Aorta (tissue), 5 donors: ENCODE results near the gene ERC2. TPM values are rescaled to one million over a fixed set of nuclear protein-coding genes. Genes with fewer than 3 reads are reported as not detected.

Source experiments
- ATAC-seq: fragments of 200-7000 bp; cut with Tn5 transposase; one replicate; pipeline ENCODE4 v1.9.1; 2022; ENCODE audit warnings: moderate library complexity; ENCODE audit not compliant: low FRiP score
- DNase-seq, 2 donors: peaks; one replicate each; pipeline ENCODE4 v3.0.0-alpha.2; 2020
- H3K27ac ChIP-seq, 2 donors: one replicate each; pipeline ENCODE4 v1.5.1; 2013; ENCODE audit warnings: low read length in 2 of 2, mild to moderate bottlenecking in 2 of 2, moderate library complexity in 2 of 2, control low read depth in 1 of 2, inconsistent platforms in 1 of 2, low read depth in 1 of 2
- H3K27me3 ChIP-seq, 2 donors: one replicate each; pipeline ENCODE4 v1.6.1; 2013; ENCODE audit warnings: control low read depth in 1 of 2, low read length in 1 of 2, mild to moderate bottlenecking in 1 of 2, moderate library complexity in 1 of 2; ENCODE audit not compliant: insufficient read depth in 2 of 2, control insufficient read depth in 1 of 2
- H3K36me3 ChIP-seq, 2 donors: one replicate each; pipeline ENCODE4 v1.6.1; 2013; ENCODE audit warnings: control low read depth in 1 of 2, low read length in 1 of 2, mild to moderate bottlenecking in 1 of 2; ENCODE audit not compliant: insufficient read depth in 2 of 2, control insufficient read depth in 1 of 2
- H3K4me1 ChIP-seq, 2 donors: one replicate each; pipeline ENCODE4 v1.6.1; 2013; ENCODE audit warnings: low read length in 2 of 2, control low read depth in 1 of 2, mild to moderate bottlenecking in 1 of 2, moderate library complexity in 1 of 2; ENCODE audit not compliant: insufficient read depth in 2 of 2, control insufficient read depth in 1 of 2
- H3K4me3 ChIP-seq, 2 donors: one replicate each; pipeline ENCODE4 v1.5.1; 2013; ENCODE audit warnings: low read length in 2 of 2, control low read depth in 1 of 2, mild to moderate bottlenecking in 1 of 2
- H3K9me3 ChIP-seq: one replicate; pipeline ENCODE4 v1.6.1; 2013; ENCODE audit warnings: mild to moderate bottlenecking, low read length; ENCODE audit not compliant: control insufficient read depth
- WGBS, 2 donors: extraction: QIAGEN DNeasy Blood & Tissue Kit; methylation state at CpG; one replicate each; pipeline ENCODE4 v1.1.7; 2013; 5-methylcytosine and 5-hydroxymethylcytosine counted together
- intact Hi-C, 2 donors: fragments of 100-400 bp; cut with DNase I; formaldehyde crosslinking; loops; one replicate each; pipeline versions ENCODE4 v1.14.2 to v1.15.0; 2022
- polyA plus RNA-seq, 2 donors: library from polyadenylated mRNA; stranded (reverse); fragments of 200-250 nt; gene quantifications; one replicate each; pipeline ENCODE4 v1.2.3, GENCODE V29; 2013
- total RNA-seq, 2 donors: library from RNA; stranded (reverse); fragmentation: NEBNext Ultra II Directional; extraction: Animal tissue kit (Norgen Biotek cat#: 25700); gene quantifications; one replicate each; pipeline ENCODE4 v1.2.1, GENCODE V29; 2021
- donor health status: healthy with polysubstance abuse.
- donor health status: Bipolar disorder and iron deficiency.
- donor health status: DM: no; HTN: no; CAD: no.
- donor health status: DM: no; HTN: no; CAD: no.
- donor health status: DM: yes; HTN: yes; CAD: no.

ERC2 gene
- total and polyA plus RNA-seq, 4 donors = 0.27 to 0.55 TPM; not detected in 2

GRCh38 chr3:55483196-55484095 lies 984.8 kb downstream of the ERC2 start:
- Histone ChIP-seq H3K9me3 (no peaks in the 10 kb centered on the region), H3K4me1 (no peaks in the 10 kb centered on the region), H3K4me3 (no peak overlapping the region), H3K27me3 (peaks cover 0 to 1% of the 10 kb centered on the region in 2 donors), H3K27ac (no peak overlapping the region), H3K36me3 (no peaks in the 10 kb centered on the region)
- DNase-seq = no peak
- intact Hi-C loops = loop anchor here (2.0 to 10.0 kb wide), 4 partner anchors 263 to 1011 kb away; no protein-coding TSS in a partner anchor
- WGBS, 2 donors = 41 to 54% methylated on average over 40 of the region's 40 CpGs
- no peak for ATAC-seq

- WGBS, 2 donors = 5 to 8% methylated on average over 38 of the region's 38 CpGs
- DNase-seq (peak in 1 of 2 donors; percentile 71), ATAC-seq (peak; percentile 2)
- H3K9me3 ChIP-seq = no peaks in the 10 kb centered on the region
- H3K36me3 ChIP-seq = no peaks in the 10 kb centered on the region
- H3K27ac ChIP-seq = no peak overlapping the region
- no peak overlapping the region for H3K4me3 ChIP-seq
- intact Hi-C loops = loop anchor here in 1 of 2 donors (10.0 kb wide), 1 partner anchor 1012 kb away; no protein-coding TSS in a partner anchor
- no peaks in the 10 kb centered on the region for H3K4me1 ChIP-seq
- H3K27me3 ChIP-seq = peaks cover 0 to 1% of the 10 kb centered on the region in 2 donors
Measured at GRCh38 chr3:55482496-55483195, 985.6 kb downstream of the ERC2 start.

- DNase-seq (peak in 1 of 2 donors; percentile 69), ATAC-seq (peak; percentile 20)
- Histone ChIP-seq H3K36me3 (no peaks in the 10 kb centered on the region), H3K27me3 (peaks cover 0 to 1% of the 10 kb centered on the region in 2 donors), H3K4me1 (no peaks in the 10 kb centered on the region), H3K27ac (no peak overlapping the region), H3K4me3 (no peak overlapping the region), H3K9me3 (no peaks in the 10 kb centered on the region)
- 2 to 4% methylated on average over 37 of the region's 37 CpGs for WGBS, 2 donors
- intact Hi-C loops = loop anchor here in 1 of 2 donors (10.0 kb wide), 1 partner anchor 1013 kb away; no protein-coding TSS in a partner anchor
Measured at GRCh38 chr3:55481744-55482495, 986.3 kb downstream of the ERC2 start.

- intact Hi-C loops = loop anchor here in 1 of 2 donors (10.0 kb wide), 1 partner anchor 1014 kb away; no protein-coding TSS in a partner anchor
- Histone ChIP-seq H3K27ac (no peak overlapping the region), H3K9me3 (no peaks in the 10 kb centered on the region), H3K4me1 (no peaks in the 10 kb centered on the region), H3K27me3 (peaks cover 0 to 1% of the 10 kb centered on the region in 2 donors), H3K36me3 (no peaks in the 10 kb centered on the region), H3K4me3 (no peak overlapping the region)
- DNase-seq (no peak), ATAC-seq (no peak)
- 6 to 8% methylated on average over 38 to 42 of the region's 42 CpGs for WGBS, 2 donors
Measured at GRCh38 chr3:55480911-55481743, 987.1 kb downstream of the ERC2 start.

DNA sequence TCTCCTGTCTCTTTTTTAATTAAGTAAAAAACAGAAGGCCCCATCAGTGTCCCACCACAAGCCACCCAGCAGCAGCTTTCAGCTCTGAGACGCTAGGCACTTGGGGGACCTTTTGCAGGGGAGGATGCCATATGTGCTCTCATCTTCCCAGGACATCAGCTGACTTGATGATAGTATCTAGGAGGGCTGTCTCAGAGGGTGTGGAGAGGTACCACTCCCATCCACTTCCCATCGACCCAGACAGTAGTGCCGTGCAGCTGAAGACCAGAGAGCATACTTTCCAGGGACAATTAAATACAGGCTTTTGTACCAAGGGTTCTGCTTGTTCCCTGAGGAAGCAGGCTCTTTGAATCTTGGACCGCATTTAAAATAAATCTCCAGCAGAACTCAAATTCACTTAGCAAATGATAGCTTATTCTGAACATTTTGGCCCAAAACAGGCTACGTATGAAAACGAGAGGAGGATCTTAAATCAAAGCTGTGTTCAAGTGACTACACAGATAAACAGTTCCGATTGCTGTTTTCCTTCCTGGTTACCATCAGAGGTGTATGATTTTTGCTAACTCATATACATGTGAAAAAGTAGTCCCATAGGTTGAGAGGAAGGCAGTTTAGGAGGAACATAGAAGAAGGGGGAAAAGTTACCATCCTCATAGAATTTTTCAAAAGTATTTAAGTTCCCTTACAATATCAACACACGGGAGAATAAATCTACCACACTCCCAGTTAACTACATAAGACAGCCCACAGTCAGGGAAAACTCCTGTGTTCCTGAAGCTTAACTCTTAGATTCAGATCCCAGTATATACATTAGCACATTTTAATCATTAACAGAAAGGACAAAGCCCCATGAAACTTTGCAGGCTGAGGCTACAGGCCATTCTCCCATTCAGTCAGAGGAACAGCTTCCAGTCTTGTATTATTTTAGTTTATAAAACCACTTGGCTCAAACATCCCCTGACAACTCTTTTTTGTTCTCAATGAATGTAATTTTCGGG lies 990.7 kb downstream of the ERC2 start:
- intact Hi-C loops = no loop called here
- 89% methylated on average over 9 of the region's 9 CpGs for WGBS, 2 donors
- no peaks in the 10 kb centered on the region for H3K4me1 ChIP-seq
- no peaks in the 10 kb centered on the region for H3K9me3 ChIP-seq
- no peak overlapping the region for H3K4me3 ChIP-seq
- peaks cover 0 to 1% of the 10 kb centered on the region in 2 donors for H3K27me3 ChIP-seq
- ATAC-seq = no peak
- no peak for DNase-seq
- H3K36me3 ChIP-seq = no peaks in the 10 kb centered on the region
- no peak overlapping the region for H3K27ac ChIP-seq

DNA sequence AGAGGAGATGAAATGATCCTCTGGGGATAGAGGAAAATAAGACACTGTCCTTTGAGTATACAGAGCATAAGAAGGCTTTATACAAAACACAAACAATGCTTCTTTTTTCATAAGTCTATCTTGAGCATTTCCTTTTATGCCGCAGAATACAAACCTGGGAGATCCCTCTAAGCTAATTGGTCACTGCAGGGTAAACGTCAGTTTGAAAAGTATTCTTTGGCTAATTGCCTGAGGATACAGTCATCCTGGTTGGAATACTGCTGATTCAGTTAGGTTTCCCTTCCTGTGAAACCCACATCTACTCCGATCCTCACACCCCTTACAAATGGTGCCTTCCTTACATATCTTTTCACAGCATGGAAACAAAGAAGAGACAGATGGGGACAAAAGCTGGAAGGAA lies 991.8 kb downstream of the ERC2 start:
- Histone ChIP-seq H3K27ac (no peak overlapping the region), H3K9me3 (no peaks in the 10 kb centered on the region), H3K27me3 (peaks cover 0 to under 1% of the 10 kb centered on the region in 2 donors), H3K4me3 (no peak overlapping the region), H3K4me1 (no peaks in the 10 kb centered on the region), H3K36me3 (no peaks in the 10 kb centered on the region)
- DNase-seq (no peak), ATAC-seq (no peak)
- WGBS, 2 donors = 70 to 77% methylated on average over 3 of the region's 3 CpGs
- intact Hi-C loops = no loop called here

DNA sequence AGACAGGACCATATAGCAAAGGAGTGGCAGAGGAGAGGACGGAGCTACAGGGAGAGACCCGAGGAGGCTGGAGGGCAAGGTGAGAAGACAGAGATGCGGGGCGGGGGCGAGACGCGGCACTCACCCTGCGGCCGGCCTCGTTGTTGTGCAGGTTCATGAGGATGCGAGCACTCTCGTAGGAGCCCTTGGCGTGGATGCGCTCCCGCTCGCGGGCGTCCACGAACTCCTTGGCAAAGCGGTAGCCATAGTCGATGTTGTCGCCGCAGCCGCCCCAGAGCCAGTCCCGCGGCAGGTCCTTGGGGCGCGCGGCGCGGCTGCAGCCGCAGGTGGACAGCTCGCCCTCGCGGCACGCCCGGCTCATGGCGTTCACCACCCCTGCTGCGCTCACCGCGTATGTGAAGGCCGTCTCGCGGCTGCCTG lies 994.0 kb downstream of the ERC2 start:
- WGBS, 2 donors = 66 to 76% methylated on average over 42 to 44 of the region's 44 CpGs
- no peak for DNase-seq
- no peaks in the 10 kb centered on the region for H3K4me1 ChIP-seq
- peak; percentile 47 for ATAC-seq
- no peak overlapping the region for H3K4me3 ChIP-seq
- no peaks in the 10 kb centered on the region for H3K27me3 ChIP-seq
- H3K27ac ChIP-seq = no peak overlapping the region
- no peaks in the 10 kb centered on the region for H3K36me3 ChIP-seq
- no peaks in the 10 kb centered on the region for H3K9me3 ChIP-seq
- intact Hi-C loops = no loop called here
